Measurements from ENCODE around the gene TTC17. TPM values are rescaled to one million over a fixed set of nuclear protein-coding genes. Genes with fewer than 3 reads are reported as not detected.
A peak's percentile ranks its signal among the peaks of the same experiment; 100 is the strongest.
"Not testable (repeated sequence)": the region's sequence is repeated elsewhere in the genome, so short reads cannot be mapped to it uniquely, and the experiment has no call there.

The TTC17 gene
- total RNA-seq, 1 experiment from 2014 or later, result 66.2 TPM

- Histone ChIP-seq H3K9me3 (no peaks in the 10 kb centered on the region), H3K4me3 (no peak overlapping the region), H3K36me3 (peaks cover 44% of the 10 kb centered on the region), H3K27me3 (no peaks in the 10 kb centered on the region)
- DNase-seq, result no peak
These were observed 8.9 kb downstream of the TTC17 start for GRCh38 chr11:43367382-43368178.

DNA sequence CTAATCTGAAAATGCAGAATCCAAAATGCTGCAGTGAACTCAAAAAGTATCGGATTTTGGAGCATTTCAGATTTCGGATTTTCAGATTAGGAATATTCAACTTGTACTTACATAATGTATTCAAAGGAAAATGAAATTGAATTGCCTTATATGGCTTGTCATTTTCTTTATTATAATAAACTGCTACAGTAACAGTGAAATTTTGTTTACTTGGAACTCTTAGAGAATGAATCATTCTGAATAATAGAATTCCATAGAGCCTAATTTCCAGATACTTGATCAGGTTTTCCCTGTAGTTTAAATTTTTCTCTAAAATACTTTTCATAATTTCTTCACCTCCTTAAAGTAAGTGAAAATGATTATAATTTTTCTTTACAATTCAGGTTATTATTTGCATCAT lies 17.3 kb downstream of the TTC17 start:
- Histone ChIP-seq H3K27me3 (no peaks in the 10 kb centered on the region), H3K9me3 (no peaks in the 10 kb centered on the region), H3K36me3 (peaks cover 34% of the 10 kb centered on the region), H3K4me3 (no peak overlapping the region)
- no peak for DNase-seq

GRCh38 chr11:43376594-43376993 lies 17.9 kb downstream of the TTC17 start:
- peak; percentile 30 for DNase-seq
- Histone ChIP-seq H3K9me3 (no peaks in the 10 kb centered on the region), H3K36me3 (peaks cover 32% of the 10 kb centered on the region), H3K4me3 (no peak overlapping the region), H3K27me3 (no peaks in the 10 kb centered on the region)

- Histone ChIP-seq H3K36me3 (peaks cover 28% of the 10 kb centered on the region), H3K4me3 (no peak overlapping the region), H3K27me3 (no peaks in the 10 kb centered on the region), H3K9me3 (no peaks in the 10 kb centered on the region)
- DNase-seq, result no peak
These were observed 18.7 kb downstream of the TTC17 start for GRCh38 chr11:43377389-43377788.

- H3K27me3 ChIP-seq, result no peaks in the 10 kb centered on the region
- peaks cover 26% of the 10 kb centered on the region for H3K36me3 ChIP-seq
- no peak for DNase-seq
- no peak overlapping the region for H3K4me3 ChIP-seq
- H3K9me3 ChIP-seq, result no peaks in the 10 kb centered on the region
These were observed 20.2 kb downstream of the TTC17 start for GRCh38 chr11:43378897-43379296.

- H3K36me3 ChIP-seq, result peaks cover 31% of the 10 kb centered on the region
- no peaks in the 10 kb centered on the region for H3K9me3 ChIP-seq
- H3K4me3 ChIP-seq, result no peak overlapping the region
- no peak for DNase-seq
- no peaks in the 10 kb centered on the region for H3K27me3 ChIP-seq
These were observed 23.1 kb downstream of the TTC17 start for GRCh38 chr11:43381802-43382201.

DNA sequence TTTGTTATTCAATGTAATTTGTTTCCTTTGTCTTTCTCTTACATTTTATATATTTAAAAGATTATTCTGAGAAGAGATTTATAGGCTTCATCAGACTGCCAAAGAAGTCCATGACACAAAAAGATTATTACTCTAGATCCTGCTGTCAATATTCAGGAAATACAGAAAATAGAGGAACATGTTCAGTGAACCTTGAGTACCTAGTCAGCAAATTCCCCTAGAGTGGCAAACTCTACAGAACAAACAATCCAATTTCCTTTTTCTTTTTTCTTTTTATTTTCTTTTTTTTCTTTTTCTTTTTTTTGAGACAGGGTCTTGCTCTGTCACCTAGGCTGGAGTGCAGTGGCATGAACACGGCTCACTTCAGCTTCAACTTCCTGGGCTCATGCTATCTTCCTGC lies 23.9 kb downstream of the TTC17 start:
- H3K27me3 ChIP-seq, result no peaks in the 10 kb centered on the region
- H3K36me3 ChIP-seq, result peaks cover 39% of the 10 kb centered on the region
- H3K9me3 ChIP-seq, result no peaks in the 10 kb centered on the region
- no peak for DNase-seq
- no peak overlapping the region for H3K4me3 ChIP-seq

DNA sequence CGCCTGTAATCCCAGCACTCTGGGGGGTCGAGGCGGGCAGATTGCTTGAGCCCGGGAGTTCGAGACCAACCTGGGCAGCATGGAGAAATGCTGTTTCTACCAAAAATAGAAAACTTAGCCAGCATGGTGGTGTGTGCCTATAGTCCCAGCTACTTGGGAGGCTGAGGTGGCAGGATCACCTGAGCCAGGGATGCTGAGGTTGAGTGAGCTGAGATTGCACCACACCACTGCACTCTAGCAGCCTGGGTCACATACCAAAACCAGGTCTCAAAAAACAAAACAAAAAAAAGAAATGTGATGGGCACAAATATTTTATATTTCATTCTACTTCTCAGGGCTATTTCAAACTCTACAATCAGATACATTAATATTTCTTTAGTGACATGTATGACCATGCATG lies 25.7 kb downstream of the TTC17 start:
- no peak for DNase-seq
- Histone ChIP-seq H3K27me3 (no peaks in the 10 kb centered on the region), H3K4me3 (no peak overlapping the region), H3K9me3 (no peaks in the 10 kb centered on the region), H3K36me3 (peaks cover 38% of the 10 kb centered on the region)

GRCh38 chr11:43392713-43393112 lies 34.0 kb downstream of the TTC17 start:
- no peak for DNase-seq
- no peak overlapping the region for H3K4me3 ChIP-seq
- H3K27me3 ChIP-seq, result no peaks in the 10 kb centered on the region
- no peaks in the 10 kb centered on the region for H3K9me3 ChIP-seq
- peaks cover 65% of the 10 kb centered on the region for H3K36me3 ChIP-seq

GRCh38 chr11:43393765-43394355 lies 35.1 kb downstream of the TTC17 start:
- peak; percentile 12 for DNase-seq
- H3K27me3 ChIP-seq, result no peaks in the 10 kb centered on the region

GRCh38 chr11:43396617-43397016 lies 37.9 kb downstream of the TTC17 start:
- peaks cover 85% of the 10 kb centered on the region for H3K36me3 ChIP-seq
- DNase-seq, result no peak
- no peaks in the 10 kb centered on the region for H3K27me3 ChIP-seq
- no peak overlapping the region for H3K4me3 ChIP-seq
- no peaks in the 10 kb centered on the region for H3K9me3 ChIP-seq

More at GRCh38 chr11:43393765-43394355, 35.1 kb downstream of the TTC17 start:
- no peak overlapping the region for H3K4me3 ChIP-seq
- H3K9me3 ChIP-seq, result no peaks in the 10 kb centered on the region
- peaks cover 76% of the 10 kb centered on the region for H3K36me3 ChIP-seq

DNA sequence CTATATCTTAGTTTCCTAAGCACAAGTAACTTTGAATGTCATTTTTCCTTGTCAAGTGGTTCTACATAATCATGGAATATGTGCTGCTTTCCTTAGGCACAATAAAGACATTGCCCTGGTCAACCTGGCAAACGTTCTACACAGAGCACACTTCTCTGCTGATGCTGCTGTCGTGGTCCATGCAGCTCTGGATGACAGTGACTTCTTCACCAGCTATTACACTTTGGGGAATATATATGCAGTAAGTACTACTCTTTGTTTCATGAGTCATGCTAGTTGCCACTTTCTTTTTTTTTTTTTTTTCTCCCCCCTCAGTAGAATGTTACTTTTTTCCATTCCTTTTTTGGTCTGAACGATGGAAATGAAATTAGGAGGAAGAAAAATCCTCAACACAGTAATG lies 38.5 kb downstream of the TTC17 start:
- Histone ChIP-seq H3K4me3 (no peak overlapping the region), H3K9me3 (no peaks in the 10 kb centered on the region), H3K36me3 (peaks cover 82% of the 10 kb centered on the region), H3K27me3 (no peaks in the 10 kb centered on the region)
- DNase-seq, result no peak

- Histone ChIP-seq H3K27me3 (no peaks in the 10 kb centered on the region), H3K36me3 (peaks cover 86% of the 10 kb centered on the region), H3K9me3 (no peaks in the 10 kb centered on the region), H3K4me3 (no peak overlapping the region)
- no peak for DNase-seq
These were observed 41.4 kb downstream of the TTC17 start for GRCh38 chr11:43399983-43400630.

- Histone ChIP-seq H3K9me3 (no peaks in the 10 kb centered on the region), H3K4me3 (no peak overlapping the region), H3K27me3 (no peaks in the 10 kb centered on the region), H3K36me3 (peaks cover 86% of the 10 kb centered on the region)
- no peak for DNase-seq
These were observed 42.5 kb downstream of the TTC17 start for GRCh38 chr11:43401252-43401651.

DNA sequence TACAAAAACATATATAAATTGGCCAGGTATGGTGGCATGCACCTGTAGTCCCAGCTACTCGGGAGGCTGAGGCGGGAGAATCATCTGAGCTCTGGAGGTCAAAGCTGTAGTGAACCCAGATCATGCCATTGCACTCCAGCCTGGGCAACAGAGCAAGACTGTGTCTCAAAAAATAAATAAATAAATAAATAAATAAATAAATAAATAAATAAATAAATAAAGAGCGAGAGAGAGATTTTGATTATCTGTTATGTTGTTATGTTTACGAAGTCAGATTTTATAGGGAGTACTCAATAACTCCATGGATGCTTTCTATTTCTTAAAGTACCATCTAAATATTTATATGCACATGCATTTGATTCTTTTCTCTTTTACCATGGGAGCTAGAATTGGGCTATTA lies 43.1 kb downstream of the TTC17 start:
- not testable (repeated sequence) for H3K9me3 ChIP-seq, H3K27me3 ChIP-seq, DNase-seq, H3K4me3 ChIP-seq
- H3K36me3 ChIP-seq, result peaks cover 85% of the 10 kb centered on the region

DNA sequence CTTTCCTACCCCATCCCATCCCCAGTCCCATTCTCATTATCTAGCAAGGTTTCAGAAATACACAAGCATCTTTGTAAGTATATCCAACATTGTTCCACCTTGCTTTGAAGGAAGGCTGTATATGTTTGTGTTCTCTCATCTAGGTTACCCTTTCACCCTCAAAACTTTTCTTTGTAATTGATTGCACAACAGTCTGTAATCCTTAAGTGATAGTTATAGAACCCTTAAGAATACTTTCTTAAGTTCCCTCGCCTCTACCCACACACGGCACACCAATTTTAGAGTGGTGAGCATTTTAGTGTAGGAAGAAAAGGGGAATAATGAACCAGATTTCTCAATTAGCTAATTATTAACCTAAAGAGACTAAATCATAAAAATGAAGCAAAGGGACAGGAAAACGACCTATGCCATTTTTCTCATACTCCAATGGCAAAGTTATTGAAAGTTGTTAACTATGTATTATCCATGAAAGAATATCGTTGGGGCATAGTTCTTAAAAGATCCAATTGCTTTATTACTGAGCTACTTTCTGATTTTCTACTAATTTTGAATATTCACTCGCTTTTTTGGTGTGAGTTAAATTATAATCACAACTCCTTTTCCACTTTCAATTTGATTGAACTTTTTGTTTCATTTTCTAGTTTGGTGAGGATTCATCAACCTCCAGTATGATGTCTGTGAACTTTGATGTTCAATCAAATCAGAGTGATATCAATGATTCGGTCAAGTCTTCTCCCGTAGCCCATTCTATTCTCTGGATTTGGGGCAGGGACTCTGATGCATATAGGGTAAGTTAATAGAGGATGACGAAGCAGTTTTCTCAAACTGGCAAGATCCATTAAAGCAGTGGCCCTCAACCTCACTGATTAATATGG lies 44.9 kb downstream of the TTC17 start:
- Histone ChIP-seq H3K4me3 (no peak overlapping the region), H3K27me3 (no peaks in the 10 kb centered on the region), H3K36me3 (peaks cover 84% of the 10 kb centered on the region), H3K9me3 (no peaks in the 10 kb centered on the region)
- no peak for DNase-seq

- Histone ChIP-seq H3K36me3 (peaks cover 80% of the 10 kb centered on the region), H3K27me3 (no peaks in the 10 kb centered on the region), H3K4me3 (no peak overlapping the region), H3K9me3 (no peaks in the 10 kb centered on the region)
- no peak for DNase-seq
These were observed 45.7 kb downstream of the TTC17 start for GRCh38 chr11:43404406-43404805.

Data from MG63 (cell line).